HG03066 (cell line): ENCODE results near the gene DTNB.
"Not testable (repeated sequence)": the region's sequence is repeated elsewhere in the genome, so short reads cannot be mapped to it uniquely, and the experiment has no call there.

ENCODE experiments used
- ATAC-seq: cut with Tn5 transposase; IDR thresholded peaks from one replicate; pipeline ENCODE4 v1.9.1; 2021; ENCODE audit warnings: low read depth; ENCODE audit not compliant: unreplicated experiment

The DTNB gene

GRCh38 chr2:25673300-25674076 lies at the start of gene DTNB:
Gene DTNB, minus strand, starts transcription at chr2:25673577. Its CDS starts 20,917 bp downstream, at chr2:25652660.
- peak; percentile 59 for ATAC-seq

DNA sequence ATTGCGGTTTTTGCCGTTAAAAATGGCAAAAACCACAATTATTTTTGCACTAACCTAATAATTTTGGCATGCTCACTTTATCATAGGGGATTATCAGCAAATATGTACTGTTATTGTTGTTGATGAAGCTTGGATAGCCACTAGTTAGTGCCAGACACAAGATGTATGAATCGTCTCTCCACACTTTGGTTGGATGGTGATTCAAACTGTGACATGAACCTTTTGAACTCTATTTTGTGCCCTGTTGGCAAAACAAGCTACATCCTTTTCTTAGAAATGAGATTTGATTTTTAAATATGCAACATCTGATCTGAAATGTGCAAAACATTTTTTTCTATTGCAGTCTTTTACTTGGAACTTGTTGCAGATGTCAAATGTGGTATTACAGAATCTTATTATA lies 48.8 kb upstream of the DTNB start:
- ATAC-seq: no peak

DNA sequence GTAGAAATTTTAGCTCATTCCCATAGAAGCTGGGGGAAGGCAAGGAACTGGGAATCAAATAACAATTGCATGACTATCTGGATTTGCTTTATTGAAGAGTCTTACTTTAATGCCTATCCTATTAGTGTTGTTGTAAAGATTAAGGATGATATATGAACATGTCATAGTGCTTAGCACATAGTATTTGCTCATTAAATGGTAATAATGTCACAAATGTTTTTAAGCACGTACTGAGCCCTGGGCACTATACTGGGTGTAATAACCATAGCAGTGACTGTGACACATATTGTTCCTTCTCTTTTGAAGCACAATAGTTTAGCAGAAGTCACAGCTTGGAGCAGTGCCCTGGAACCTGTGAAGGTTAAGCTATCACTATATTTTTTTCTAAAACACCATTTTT lies 47.2 kb upstream of the DTNB start:
- no peak for ATAC-seq

GRCh38 chr2:25714740-25715139 lies 41.4 kb upstream of the DTNB start:
- no peak for ATAC-seq

DNA sequence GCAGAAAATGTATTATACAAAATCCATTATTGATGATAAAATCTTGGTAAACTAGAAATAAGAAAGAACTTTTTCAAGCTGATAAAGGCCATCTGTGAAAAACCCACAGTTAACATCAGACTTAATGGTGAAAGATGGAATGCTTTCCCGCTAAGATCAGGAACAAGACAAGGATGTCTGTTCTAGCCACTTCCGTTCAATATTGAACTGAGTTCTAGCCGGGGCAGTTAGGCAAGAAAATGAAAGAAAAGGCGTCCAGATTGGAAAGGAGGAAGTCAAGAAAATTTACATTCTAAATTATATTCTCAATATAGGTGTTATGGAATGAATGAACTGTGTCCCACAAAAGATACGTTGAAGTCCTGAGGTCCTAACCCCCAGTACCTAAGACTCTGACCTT lies 39.1 kb upstream of the DTNB start:
- ATAC-seq: no peak

DNA sequence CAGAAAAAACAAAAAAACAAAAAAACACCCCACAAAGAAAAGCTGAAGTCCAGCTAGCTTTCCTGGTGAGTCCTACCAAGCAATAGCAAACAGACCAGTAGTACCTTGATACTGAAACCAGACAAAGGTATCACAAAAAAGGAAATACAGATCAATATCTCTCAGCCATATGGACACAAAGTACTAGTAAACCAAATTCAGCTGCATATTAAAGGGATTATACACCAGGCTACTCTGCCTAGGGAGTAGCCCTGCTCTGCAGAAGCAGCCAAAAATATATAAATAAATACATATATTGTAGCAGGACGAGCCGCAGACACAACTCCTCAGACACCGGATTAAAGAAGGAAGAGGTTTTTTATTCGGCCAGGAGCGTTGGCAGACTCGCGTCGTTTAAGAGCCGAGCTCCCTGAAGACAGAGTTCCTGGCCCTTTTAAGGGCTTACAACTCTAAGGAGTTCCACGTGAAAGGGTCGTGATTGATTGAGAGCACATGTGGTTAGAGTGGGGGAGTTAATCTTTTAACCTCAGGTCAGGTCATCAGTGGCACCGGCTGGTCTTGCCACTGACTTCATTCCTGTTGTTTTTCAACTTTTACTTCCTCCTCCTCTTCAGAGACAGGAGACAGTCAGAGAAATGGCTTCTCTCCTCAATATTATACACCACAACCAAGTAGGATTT lies 38.4 kb upstream of the DTNB start:
- ATAC-seq: no peak

GRCh38 chr2:25710750-25711149 lies 37.4 kb upstream of the DTNB start:
- no peak for ATAC-seq

- ATAC-seq: no peak
These were observed 36.0 kb upstream of the DTNB start for GRCh38 chr2:25709349-25709748.

DNA sequence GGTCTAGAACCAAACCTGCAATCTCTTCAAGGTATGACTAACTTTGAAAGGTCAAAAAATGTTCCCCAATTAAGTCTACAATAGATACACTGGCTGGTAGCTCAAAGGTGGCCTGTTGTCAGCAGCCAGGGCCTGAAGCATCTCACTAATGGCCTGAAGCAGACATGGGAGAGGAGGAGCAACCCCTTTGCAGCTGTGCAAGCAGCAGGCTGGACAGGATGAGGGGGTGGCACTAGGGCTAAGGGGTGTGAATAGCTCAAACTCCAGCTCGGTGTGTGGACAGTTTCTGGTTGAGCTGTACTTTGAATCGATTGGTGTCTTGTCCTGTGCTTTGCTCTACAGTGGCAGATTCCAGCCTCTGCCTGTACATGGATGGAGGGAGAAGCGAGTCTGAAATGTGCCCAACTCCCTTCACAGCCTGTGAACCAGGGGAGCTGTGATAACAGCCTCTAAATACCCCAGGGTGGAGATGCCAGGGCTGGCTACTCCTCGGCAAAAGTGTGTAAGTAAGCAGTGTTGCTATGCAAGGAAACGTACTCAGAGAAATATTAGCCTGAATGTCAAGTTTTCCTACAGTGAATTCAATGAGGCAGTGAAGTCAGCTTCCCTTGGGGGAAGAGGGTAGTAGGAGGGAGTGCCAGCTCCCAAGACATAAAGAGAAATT lies 34.7 kb upstream of the DTNB start:
- ATAC-seq: no peak

DNA sequence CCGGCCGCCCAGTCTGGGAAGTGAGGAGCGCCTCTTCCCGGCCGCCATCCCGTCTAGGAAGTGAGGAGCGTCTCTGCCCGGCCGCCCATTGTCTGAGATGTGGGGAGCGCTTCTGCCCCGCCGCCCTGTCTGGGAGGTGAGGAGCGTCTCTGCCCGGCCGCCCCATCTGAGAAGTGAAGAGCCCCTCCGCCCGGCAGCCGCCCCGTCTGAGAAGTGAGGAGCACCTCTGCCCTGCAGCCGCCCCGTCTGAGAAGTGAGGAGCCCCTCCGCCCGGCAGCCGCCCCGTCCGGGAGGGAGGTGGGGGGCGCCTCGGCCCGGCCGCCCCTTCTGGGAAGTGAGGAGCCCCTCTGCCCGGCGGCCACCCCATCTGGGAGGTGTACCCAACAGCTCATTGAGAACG lies 32.2 kb upstream of the DTNB start:
- not testable (repeated sequence) for ATAC-seq

- ATAC-seq: no peak
These were observed 28.4 kb upstream of the DTNB start for GRCh38 chr2:25701801-25702200.

- ATAC-seq: no peak
These were observed 26.9 kb upstream of the DTNB start for GRCh38 chr2:25700221-25700660.

DNA sequence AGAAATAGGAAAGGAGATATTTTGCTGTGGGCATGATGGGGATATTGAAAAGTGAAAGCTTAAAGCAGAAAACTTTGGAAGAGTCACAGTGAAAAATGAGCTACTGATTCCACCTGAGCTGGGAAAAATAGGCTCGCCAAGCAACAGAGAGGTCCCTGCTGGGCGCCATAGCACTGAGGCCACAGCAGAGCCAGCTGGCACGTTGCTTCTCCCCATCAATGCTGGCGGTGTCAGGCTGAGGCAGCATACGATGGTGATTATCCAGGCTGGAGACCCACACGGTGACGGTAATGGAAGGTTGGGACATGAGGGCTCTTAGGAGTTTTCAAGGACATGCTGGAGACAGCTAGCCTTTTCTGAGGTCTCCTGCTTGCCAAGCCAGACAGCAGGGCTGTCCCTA lies 25.8 kb upstream of the DTNB start:
- no peak for ATAC-seq

DNA sequence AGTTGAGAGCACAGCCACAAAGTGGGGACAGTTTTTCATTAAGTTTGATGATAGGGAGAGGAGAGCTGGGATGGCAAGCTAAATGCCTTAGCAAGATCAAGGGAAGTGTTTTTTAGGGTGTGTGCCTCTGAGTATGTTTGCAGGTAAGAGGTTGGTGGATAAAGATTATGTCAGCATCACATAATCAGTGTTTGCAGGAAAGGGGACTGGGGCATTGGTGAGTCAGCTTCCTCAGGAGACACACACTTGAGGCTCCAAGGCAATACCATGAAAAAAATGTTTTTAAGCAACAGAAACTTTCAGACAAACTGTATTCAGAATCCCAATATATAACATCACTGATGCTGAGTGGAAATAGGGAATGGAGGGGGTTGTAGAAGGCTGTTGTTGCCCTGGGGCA lies 25.4 kb upstream of the DTNB start:
- ATAC-seq: no peak

GRCh38 chr2:25697559-25698341 lies 24.4 kb upstream of the DTNB start:
- ATAC-seq: no peak

- no peak for ATAC-seq
These were observed 19.5 kb upstream of the DTNB start for GRCh38 chr2:25692737-25693445.

DNA sequence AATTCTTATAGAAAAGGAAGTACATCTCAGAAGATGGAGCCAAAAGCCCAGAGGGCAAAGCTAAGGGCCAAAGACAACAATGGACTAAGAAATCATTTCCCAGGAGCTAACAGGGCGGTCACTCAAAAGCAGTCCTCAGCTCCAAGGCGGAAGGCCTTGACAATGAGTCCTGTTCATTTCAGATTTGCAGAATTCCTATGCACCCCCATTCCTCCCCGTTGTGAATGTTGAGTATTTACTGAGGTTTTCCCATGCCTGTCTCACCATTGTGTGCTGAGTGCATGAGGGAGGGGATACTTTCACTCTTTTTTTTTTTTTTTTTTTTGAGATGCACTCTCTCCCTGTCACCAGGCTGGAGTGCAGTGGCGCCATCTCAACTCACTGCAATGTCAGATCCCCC lies 18.8 kb upstream of the DTNB start:
- ATAC-seq: no peak

DNA sequence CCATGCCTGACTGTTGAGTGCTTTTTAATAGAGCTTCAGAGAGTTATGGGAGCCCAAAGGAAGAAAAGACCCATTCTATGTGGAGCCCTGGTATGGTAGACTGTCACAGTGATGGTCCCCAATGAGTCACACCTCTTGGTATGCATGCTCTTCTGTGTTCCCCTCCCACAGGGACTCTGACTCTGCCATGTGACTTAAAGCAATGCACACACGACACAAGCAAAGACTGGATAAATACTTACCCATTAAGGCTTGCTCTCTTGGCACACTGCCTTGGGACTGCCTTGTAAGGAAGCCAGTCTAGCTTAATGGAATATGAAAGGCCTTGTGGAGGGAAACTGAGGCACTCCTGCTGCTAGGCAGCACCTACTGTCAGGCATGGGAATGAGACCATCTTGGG lies 16.7 kb upstream of the DTNB start:
- ATAC-seq: no peak

GRCh38 chr2:25688236-25688635 lies 14.9 kb upstream of the DTNB start:
- ATAC-seq: no peak

GRCh38 chr2:25685741-25686140 lies 12.4 kb upstream of the DTNB start:
- no peak for ATAC-seq
